Loucy (cell line): Measurements from ENCODE around the gene FCHSD2.

ENCODE experiments used
- H2AFZ ChIP-seq: fragments of 200-600 bp; sonication (generic); 2 replicates; pipeline ENCODE4 v1.6.0; 2016; ENCODE audit warnings: antibody characterized with exemption, mild to moderate bottlenecking, low read length, moderate library complexity
- H3F3A ChIP-seq: fragments of 200-600 bp; 2 replicates; pipeline ENCODE4 v1.6.0; 2016; ENCODE audit warnings: antibody characterized with exemption, low read depth, mild to moderate bottlenecking
- H3K27me3 ChIP-seq: fragments of 200-600 bp; sonication (generic); 2 replicates; pipeline ENCODE4 v1.6.1; 2014; ENCODE audit warnings: low read length, mild to moderate bottlenecking; ENCODE audit not compliant: insufficient read depth, poor library complexity, severe bottlenecking
- H3K36me3 ChIP-seq: fragments of 200-600 bp; sonication (generic); 2 replicates; pipeline ENCODE4 v1.6.1; 2016; ENCODE audit warnings: low read length; ENCODE audit not compliant: insufficient read depth
- H3K4me1 ChIP-seq: fragments of 200-600 bp; sonication (generic); 2 replicates; pipeline ENCODE4 v1.5.1; 2014; ENCODE audit warnings: low read length, mild to moderate bottlenecking; ENCODE audit not compliant: insufficient read depth, poor library complexity, severe bottlenecking
- H3K4me2 ChIP-seq: fragments of 200-600 bp; sonication (generic); 2 replicates; pipeline ENCODE4 v1.6.0; 2014; ENCODE audit warnings: antibody characterized with exemption, low read length, low read depth, mild to moderate bottlenecking; ENCODE audit not compliant: poor library complexity, severe bottlenecking
- H3K4me3 ChIP-seq: fragments of 200-600 bp; sonication (generic); 2 replicates; pipeline ENCODE4 v1.5.1; 2014; ENCODE audit warnings: low read length, mild to moderate bottlenecking, mixed read lengths; ENCODE audit not compliant: poor library complexity, severe bottlenecking
- H3K79me2 ChIP-seq: fragments of 200-600 bp; sonication (generic); 2 replicates; pipeline ENCODE4 v1.6.1; 2014; ENCODE audit warnings: low read length; ENCODE audit not compliant: insufficient read depth
- H3K9ac ChIP-seq: fragments of 200-600 bp; sonication (generic); 2 replicates; pipeline ENCODE4 v1.6.0; 2014; ENCODE audit warnings: mild to moderate bottlenecking, low read depth, low read length, moderate library complexity; ENCODE audit not compliant: poor library complexity, severe bottlenecking
- H3K9me2 ChIP-seq: fragments of 200-600 bp; sonication (generic); replicated peaks from 2 replicates; pipeline ENCODE4 v1.6.1; 2016; ENCODE audit warnings: low read depth, low read length, mixed read lengths
- H3K9me3 ChIP-seq: fragments of 200-600 bp; sonication (generic); 2 replicates; pipeline ENCODE4 v1.6.1; 2014; ENCODE audit warnings: mild to moderate bottlenecking, antibody characterized with exemption, low read length, low read depth; ENCODE audit not compliant: insufficient read depth
- H4K20me1 ChIP-seq: fragments of 200-600 bp; sonication (generic); 2 replicates; pipeline ENCODE4 v1.6.0; 2014; ENCODE audit warnings: antibody characterized with exemption, low read length, mild to moderate bottlenecking; ENCODE audit not compliant: insufficient read depth, poor library complexity, severe bottlenecking
- EZH2phosphoT487 ChIP-seq: fragments of 200-600 bp; IDR thresholded peaks from 2 replicates; pipeline ENCODE4 v1.6.1; 2018; ENCODE audit warnings: antibody characterized with exemption, mild to moderate bottlenecking, moderate library complexity, borderline replicate concordance
- TF ChIP-seq, protein P1 (sequence below): fragments of 200-600 bp; sonication (generic); conservative IDR thresholded peaks from 2 replicates; pipeline ENCODE4 v1.5.1; 2014; ENCODE audit warnings: mild to moderate bottlenecking, antibody characterized with exemption, low read length

Gene FCHSD2

DNA sequence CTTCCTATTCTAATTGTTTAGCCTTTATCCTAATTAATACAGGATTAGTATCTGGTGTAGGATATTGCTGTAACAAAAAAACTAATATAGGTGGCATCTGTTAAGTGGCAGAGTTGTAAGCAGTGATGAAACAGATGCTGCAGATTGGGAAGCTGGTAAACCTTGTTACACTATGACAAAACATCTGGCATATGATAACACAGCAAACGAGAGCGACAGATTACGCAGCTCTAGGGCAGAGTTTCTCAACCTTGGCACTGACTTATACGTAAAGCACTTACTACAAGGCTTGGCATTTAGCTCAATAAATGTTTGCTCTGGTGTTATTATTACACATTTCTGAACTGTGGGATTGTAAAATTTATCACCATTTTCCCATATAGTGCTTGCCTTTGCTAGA, 190.9 kb downstream of the FCHSD2 start:
- H3K36me3 ChIP-seq, result peaks cover 13% of the 10 kb centered on the region; the same call in 1 of the 2 replicates
- H3K9me3 ChIP-seq, result no peaks in the 10 kb centered on the region
- H3K4me3 ChIP-seq, result no peak overlapping the region
- no peak overlapping the region for H3K9ac ChIP-seq
- H2AFZ ChIP-seq, result no peak overlapping the region
- peaks cover 3% of the 10 kb centered on the region for H3K4me1 ChIP-seq
- 0 out of 2 replicates have a peak, but pooled peaks cover 3% of the 10 kb centered on the region for H3F3A ChIP-seq
- no peaks in the 10 kb centered on the region for H3K27me3 ChIP-seq
- H3K4me2 ChIP-seq, result no peak overlapping the region
- peaks cover 14% of the 10 kb centered on the region; the same call in 1 of the 2 replicates for H3K79me2 ChIP-seq
- H4K20me1 ChIP-seq, result peaks cover 4% of the 10 kb centered on the region
- no peaks in the 10 kb centered on the region for H3K9me2 ChIP-seq
- TF ChIP-seq EZH2phosphoT487, result no peak
- TF ChIP-seq, protein P1, sequence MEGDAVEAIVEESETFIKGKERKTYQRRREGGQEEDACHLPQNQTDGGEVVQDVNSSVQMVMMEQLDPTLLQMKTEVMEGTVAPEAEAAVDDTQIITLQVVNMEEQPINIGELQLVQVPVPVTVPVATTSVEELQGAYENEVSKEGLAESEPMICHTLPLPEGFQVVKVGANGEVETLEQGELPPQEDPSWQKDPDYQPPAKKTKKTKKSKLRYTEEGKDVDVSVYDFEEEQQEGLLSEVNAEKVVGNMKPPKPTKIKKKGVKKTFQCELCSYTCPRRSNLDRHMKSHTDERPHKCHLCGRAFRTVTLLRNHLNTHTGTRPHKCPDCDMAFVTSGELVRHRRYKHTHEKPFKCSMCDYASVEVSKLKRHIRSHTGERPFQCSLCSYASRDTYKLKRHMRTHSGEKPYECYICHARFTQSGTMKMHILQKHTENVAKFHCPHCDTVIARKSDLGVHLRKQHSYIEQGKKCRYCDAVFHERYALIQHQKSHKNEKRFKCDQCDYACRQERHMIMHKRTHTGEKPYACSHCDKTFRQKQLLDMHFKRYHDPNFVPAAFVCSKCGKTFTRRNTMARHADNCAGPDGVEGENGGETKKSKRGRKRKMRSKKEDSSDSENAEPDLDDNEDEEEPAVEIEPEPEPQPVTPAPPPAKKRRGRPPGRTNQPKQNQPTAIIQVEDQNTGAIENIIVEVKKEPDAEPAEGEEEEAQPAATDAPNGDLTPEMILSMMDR, result no peak

DNA sequence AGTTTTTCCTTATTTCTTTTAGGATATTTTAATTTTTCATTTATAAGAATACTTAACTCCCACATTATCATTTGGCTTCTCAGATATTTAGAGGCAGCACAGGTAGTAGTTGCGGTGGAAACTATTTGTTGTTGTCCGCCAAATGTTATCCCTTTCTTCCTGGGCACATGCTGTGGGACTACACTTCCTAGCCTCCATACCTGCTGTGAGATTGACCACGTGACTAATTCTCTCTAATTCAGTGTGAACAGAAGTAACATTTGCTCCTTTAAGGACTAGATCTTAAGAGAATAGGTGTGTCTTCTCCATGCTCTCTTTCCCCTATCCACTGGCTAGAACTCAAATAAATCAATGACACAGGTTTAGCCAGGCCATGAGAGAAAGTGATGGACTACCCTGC, 191.4 kb downstream of the FCHSD2 start:
- H3K79me2 ChIP-seq, result peaks cover 14% of the 10 kb centered on the region; the same call in 1 of the 2 replicates
- no peaks in the 10 kb centered on the region for H4K20me1 ChIP-seq
- H3K4me2 ChIP-seq, result no peak overlapping the region

DNA sequence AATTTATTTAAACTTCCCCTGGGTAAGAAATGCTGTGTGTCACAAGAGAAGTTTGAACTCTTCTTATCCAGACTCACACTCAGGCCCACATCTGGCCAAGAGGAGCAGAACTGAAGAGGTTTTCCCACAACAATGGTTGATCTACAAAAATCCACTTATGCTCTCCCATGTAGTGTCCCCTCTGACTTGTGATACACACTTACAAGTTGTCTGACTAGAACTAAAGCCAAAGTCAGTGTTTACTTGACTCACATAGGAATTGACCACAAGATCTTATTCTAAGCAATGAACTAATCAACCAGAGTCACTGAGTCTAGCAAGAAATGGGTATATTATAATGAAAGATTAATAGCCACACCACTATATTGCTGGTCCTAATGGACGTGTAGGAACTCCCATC, 194.9 kb downstream of the FCHSD2 start:
- H3K9me3 ChIP-seq, result no peaks in the 10 kb centered on the region
- H2AFZ ChIP-seq, result no peak overlapping the region
- no peak overlapping the region for H3K4me3 ChIP-seq
- no peaks in the 10 kb centered on the region for H3K27me3 ChIP-seq
- peaks cover 23% of the 10 kb centered on the region for H3K79me2 ChIP-seq
- TF ChIP-seq, protein P1, result no peak
- TF ChIP-seq EZH2phosphoT487, result no peak
- no peak overlapping the region for H3K9ac ChIP-seq
- H4K20me1 ChIP-seq, result peaks cover 5% of the 10 kb centered on the region
- no peak overlapping the region for H3K4me2 ChIP-seq
- H3K36me3 ChIP-seq, result peaks cover 21% of the 10 kb centered on the region
- no peaks in the 10 kb centered on the region for H3K4me1 ChIP-seq
- H3F3A ChIP-seq, result 0 out of 2 replicates have a peak, but pooled peaks cover 3% of the 10 kb centered on the region
- H3K9me2 ChIP-seq, result no peaks in the 10 kb centered on the region

More for the DNA sequence above, 191.4 kb downstream of the FCHSD2 start:
- Histone ChIP-seq H3K4me3 (no peak overlapping the region), H3K27me3 (no peaks in the 10 kb centered on the region), H2AFZ (no peak overlapping the region), H3K9me2 (no peaks in the 10 kb centered on the region), H3K4me1 (peaks cover 2% of the 10 kb centered on the region), H3F3A (0 out of 2 replicates have a peak, but pooled peaks cover 3% of the 10 kb centered on the region), H3K9me3 (no peaks in the 10 kb centered on the region), H3K36me3 (peaks cover 13% of the 10 kb centered on the region; the same call in 1 of the 2 replicates), H3K9ac (no peak overlapping the region)
- TF ChIP-seq, protein P1, result no peak
- TF ChIP-seq EZH2phosphoT487, result no peak
